ENCODE results near the gene RFT1. TPM values are rescaled to one million over a fixed set of nuclear protein-coding genes. Genes with fewer than 3 reads are reported as not detected.

Gene RFT1
- total RNA-seq, 1 experiment from 2014 or later = 26.3 TPM

DNA sequence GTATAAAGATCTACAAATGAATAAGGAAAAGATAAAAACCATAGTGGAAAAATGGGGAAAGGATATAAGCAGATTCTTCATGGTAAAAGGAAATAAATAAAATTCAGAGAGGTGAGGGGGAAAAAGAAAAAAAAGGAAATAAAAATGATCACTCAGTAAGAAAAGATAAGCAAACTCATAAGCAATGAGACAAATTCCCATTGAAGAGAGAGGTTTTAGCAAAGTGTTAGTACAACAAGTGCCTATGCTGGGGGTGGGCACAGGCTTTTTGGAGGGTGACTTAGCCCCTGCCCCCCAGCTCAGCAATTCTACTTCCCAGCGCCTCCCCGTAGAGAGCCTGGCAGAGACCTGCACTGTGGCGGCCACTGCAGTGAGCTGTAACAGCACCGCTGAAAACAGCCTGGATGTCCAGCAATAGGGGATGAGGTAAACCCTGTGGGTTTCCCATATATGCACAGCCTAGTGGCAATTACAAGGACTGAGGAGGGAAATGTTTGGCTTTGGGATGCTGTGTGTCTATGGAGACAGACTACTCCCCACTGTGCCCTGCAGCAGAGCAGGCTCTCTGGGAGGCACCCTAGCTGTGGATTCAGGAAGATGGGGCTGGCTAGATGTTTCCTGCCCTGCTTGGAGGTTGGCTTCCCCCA is 60.7 kb downstream of the RFT1 start:
- CTCF ChIA-PET = interaction anchor here (0.5 to 1.3 kb wide), 7 partner anchors 11 to 219 kb away, joined by 3 to 6 read pairs (median 3); partner anchors contain the start of gene SFMBT1
- H3K4me3 Mint-ChIP-seq = no peak overlapping the region
- H3K4me1 Mint-ChIP-seq = peaks cover 22% of the 10 kb centered on the region
- DNase-seq (ENCODE audit: low spot score) (no peak), ATAC-seq (peak; percentile 44)
- no peaks in the 10 kb centered on the region for H3K36me3 Mint-ChIP-seq
- TF ChIP-seq ZNF423 (CRISPR knock-in tag; IDR thresholded peaks at IDR 0.05) (peak; percentile 83), FOXP1 (CRISPR knock-in tag; IDR thresholded peaks at IDR 0.05; ENCODE audit: borderline replicate concordance) (0 out of 2 replicates have a peak, but pooled peaks have one; percentile 23), HMGA2 (CRISPR knock-in tag; IDR thresholded peaks at IDR 0.05) (no peak)
- TF ChIP-seq, protein P1, sequence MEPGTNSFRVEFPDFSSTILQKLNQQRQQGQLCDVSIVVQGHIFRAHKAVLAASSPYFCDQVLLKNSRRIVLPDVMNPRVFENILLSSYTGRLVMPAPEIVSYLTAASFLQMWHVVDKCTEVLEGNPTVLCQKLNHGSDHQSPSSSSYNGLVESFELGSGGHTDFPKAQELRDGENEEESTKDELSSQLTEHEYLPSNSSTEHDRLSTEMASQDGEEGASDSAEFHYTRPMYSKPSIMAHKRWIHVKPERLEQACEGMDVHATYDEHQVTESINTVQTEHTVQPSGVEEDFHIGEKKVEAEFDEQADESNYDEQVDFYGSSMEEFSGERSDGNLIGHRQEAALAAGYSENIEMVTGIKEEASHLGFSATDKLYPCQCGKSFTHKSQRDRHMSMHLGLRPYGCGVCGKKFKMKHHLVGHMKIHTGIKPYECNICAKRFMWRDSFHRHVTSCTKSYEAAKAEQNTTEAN (CRISPR knock-in tag; IDR thresholded peaks at IDR 0.05) = no peak
- peaks cover 9% of the 10 kb centered on the region for H3K27me3 Mint-ChIP-seq (ENCODE audit: low read depth)
- POLR2A ChIA-PET = no interaction called here
- H3K27ac Mint-ChIP-seq = no peak overlapping the region; the same call in 1 of the 2 replicates
- H3K9me3 Mint-ChIP-seq = no peaks in the 10 kb centered on the region

DNA sequence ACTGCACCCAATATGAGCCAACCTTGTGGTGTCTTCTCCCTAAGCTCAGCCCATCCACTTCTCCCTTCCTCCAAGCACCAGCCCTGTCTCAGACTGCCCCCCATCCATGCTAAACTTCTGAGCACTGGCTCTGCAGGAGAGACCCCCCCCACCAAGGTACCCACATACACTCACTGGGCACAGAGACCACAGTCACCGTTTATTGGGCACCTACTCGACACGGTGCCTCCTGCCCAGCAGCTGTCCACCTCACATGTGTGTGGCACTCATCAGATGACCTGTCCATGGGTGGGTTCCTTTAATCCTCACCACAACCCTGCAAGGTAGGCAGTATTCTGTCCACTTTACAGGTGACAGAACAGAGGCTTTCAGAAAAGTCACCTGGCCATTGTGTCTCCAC is 62.1 kb downstream of the RFT1 start:
- Mint-ChIP-seq H3K36me3 (no peaks in the 10 kb centered on the region), H3K27me3 (ENCODE audit: low read depth) (peaks cover 12% of the 10 kb centered on the region), H3K4me3 (no peak overlapping the region), H3K9me3 (no peaks in the 10 kb centered on the region), H3K4me1 (peaks cover 18% of the 10 kb centered on the region), H3K27ac (no peak overlapping the region)
- POLR2A ChIA-PET = no interaction called here
- CTCF ChIA-PET = no interaction called here
- ATAC-seq (no peak), DNase-seq (ENCODE audit: low spot score) (no peak)
- TF ChIP-seq, protein P2, sequence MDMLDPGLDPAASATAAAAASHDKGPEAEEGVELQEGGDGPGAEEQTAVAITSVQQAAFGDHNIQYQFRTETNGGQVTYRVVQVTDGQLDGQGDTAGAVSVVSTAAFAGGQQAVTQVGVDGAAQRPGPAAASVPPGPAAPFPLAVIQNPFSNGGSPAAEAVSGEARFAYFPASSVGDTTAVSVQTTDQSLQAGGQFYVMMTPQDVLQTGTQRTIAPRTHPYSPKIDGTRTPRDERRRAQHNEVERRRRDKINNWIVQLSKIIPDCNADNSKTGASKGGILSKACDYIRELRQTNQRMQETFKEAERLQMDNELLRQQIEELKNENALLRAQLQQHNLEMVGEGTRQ (CRISPR knock-in tag; IDR thresholded peaks at IDR 0.05) = no peak
- TF ChIP-seq PRRX2 (CRISPR knock-in tag; IDR thresholded peaks at IDR 0.05) = no peak
- TF ChIP-seq, protein P3, sequence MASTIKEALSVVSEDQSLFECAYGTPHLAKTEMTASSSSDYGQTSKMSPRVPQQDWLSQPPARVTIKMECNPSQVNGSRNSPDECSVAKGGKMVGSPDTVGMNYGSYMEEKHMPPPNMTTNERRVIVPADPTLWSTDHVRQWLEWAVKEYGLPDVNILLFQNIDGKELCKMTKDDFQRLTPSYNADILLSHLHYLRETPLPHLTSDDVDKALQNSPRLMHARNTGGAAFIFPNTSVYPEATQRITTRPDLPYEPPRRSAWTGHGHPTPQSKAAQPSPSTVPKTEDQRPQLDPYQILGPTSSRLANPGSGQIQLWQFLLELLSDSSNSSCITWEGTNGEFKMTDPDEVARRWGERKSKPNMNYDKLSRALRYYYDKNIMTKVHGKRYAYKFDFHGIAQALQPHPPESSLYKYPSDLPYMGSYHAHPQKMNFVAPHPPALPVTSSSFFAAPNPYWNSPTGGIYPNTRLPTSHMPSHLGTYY (CRISPR knock-in tag; IDR thresholded peaks at IDR 0.05) = no peak
- TF ChIP-seq ZNF317 (CRISPR knock-in tag; IDR thresholded peaks at IDR 0.05; ENCODE audit: borderline replicate concordance, low read depth) = no peak
- TF ChIP-seq, protein P4, sequence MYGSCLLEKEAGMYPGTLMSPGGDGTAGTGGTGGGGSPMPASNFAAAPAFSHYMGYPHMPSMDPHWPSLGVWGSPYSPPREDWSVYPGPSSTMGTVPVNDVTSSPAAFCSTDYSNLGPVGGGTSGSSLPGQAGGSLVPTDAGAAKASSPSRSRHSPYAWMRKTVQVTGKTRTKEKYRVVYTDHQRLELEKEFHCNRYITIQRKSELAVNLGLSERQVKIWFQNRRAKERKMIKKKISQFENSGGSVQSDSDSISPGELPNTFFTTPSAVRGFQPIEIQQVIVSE (CRISPR knock-in tag; IDR thresholded peaks at IDR 0.05; ENCODE audit: borderline replicate concordance) = no peak
- TF ChIP-seq, protein P5, sequence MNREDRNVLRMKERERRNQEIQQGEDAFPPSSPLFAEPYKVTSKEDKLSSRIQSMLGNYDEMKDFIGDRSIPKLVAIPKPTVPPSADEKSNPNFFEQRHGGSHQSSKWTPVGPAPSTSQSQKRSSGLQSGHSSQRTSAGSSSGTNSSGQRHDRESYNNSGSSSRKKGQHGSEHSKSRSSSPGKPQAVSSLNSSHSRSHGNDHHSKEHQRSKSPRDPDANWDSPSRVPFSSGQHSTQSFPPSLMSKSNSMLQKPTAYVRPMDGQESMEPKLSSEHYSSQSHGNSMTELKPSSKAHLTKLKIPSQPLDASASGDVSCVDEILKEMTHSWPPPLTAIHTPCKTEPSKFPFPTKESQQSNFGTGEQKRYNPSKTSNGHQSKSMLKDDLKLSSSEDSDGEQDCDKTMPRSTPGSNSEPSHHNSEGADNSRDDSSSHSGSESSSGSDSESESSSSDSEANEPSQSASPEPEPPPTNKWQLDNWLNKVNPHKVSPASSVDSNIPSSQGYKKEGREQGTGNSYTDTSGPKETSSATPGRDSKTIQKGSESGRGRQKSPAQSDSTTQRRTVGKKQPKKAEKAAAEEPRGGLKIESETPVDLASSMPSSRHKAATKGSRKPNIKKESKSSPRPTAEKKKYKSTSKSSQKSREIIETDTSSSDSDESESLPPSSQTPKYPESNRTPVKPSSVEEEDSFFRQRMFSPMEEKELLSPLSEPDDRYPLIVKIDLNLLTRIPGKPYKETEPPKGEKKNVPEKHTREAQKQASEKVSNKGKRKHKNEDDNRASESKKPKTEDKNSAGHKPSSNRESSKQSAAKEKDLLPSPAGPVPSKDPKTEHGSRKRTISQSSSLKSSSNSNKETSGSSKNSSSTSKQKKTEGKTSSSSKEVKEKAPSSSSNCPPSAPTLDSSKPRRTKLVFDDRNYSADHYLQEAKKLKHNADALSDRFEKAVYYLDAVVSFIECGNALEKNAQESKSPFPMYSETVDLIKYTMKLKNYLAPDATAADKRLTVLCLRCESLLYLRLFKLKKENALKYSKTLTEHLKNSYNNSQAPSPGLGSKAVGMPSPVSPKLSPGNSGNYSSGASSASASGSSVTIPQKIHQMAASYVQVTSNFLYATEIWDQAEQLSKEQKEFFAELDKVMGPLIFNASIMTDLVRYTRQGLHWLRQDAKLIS (CRISPR knock-in tag; IDR thresholded peaks at IDR 0.05; ENCODE audit: borderline replicate concordance) = no peak
- TF ChIP-seq IRF2 (CRISPR knock-in tag; IDR thresholded peaks at IDR 0.05; ENCODE audit: borderline replicate concordance, low read depth) = no peak
- no peak for TF ChIP-seq MXD4 (CRISPR knock-in tag; IDR thresholded peaks at IDR 0.05; ENCODE audit: borderline replicate concordance)
- TF ChIP-seq ZBTB21 (CRISPR knock-in tag; IDR thresholded peaks at IDR 0.05; ENCODE audit: borderline replicate concordance) = no peak
- TF ChIP-seq ZNF671 (CRISPR knock-in tag; IDR thresholded peaks at IDR 0.05) = no peak
- no peak for TF ChIP-seq JAZF1 (CRISPR knock-in tag; IDR thresholded peaks at IDR 0.05)
- TF ChIP-seq CREB1 (CRISPR knock-in tag; IDR thresholded peaks at IDR 0.05) = no peak

All from WTC11 (cell line).